ENCODE data around the gene ENOPH1. TPM values are rescaled to one million over a fixed set of nuclear protein-coding genes. Genes with fewer than 3 reads are reported as not detected.

The ENOPH1 gene
- total and polyA plus RNA-seq, 2 of the 13 experiments (the other 11 are each of a cell fraction or from before 2014, with no cell fraction given): 15.5 to 64.3 TPM

DNA sequence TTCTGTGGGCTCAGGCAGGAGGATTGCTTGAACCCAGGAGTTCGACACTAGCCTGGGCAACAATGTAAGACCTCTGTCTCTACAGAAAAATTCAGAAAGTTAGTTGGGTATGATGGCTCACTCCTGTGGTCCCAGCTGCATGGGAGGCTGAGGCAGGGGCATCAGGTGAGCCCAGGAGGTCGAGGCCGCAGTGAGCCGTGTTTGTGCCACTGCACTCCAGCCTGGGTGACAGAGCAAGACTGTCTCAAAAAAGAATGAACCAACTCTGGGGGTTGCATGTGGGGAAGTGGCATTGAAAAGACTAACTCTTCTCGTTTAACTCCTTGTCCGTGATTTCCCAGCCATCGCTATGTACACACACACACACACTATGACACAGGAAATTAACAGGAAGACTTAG, 26.9 kb downstream of the ENOPH1 start:
- Histone ChIP-seq H3K9ac (ENCODE audit: insufficient read depth, low read depth, low read length) (no peak overlapping the region), H3K36me3 (replicated peaks in 1 of 2; ENCODE audit: control insufficient read depth in 1 of 2, insufficient read depth in 2 of 2, low read length in 2 of 2) (peaks cover 11 to 56% of the 10 kb centered on the region in 2 experiments; a peak in 4 of 5 replicates), H2AFZ (ENCODE audit: low read length) (no peak overlapping the region), H4K20me1 (ENCODE audit: insufficient read depth, low read length) (no peaks in the 10 kb centered on the region), H3K4me3 (replicated peaks in 1 of 3; ENCODE audit: insufficient read depth in 1 of 3, low read depth in 2 of 3, low read length in 3 of 3) (no peak overlapping the region), H3K4me1 (ENCODE audit: insufficient read depth, low read length) (no peaks in the 10 kb centered on the region), H3K27me3 (ENCODE audit: control insufficient read depth in 1 of 2, insufficient read depth in 2 of 2, low read length in 2 of 2) (no peaks in the 10 kb centered on the region), H3K79me2 (ENCODE audit: insufficient read depth, low read length) (no peaks in the 10 kb centered on the region), H3K27ac (ENCODE audit: extremely low read length, insufficient read depth, low read length) (no peak overlapping the region), H3K4me2 (ENCODE audit: low read depth, low read length) (no peak overlapping the region), H3K9me3 (ENCODE audit: low read length) (no peaks in the 10 kb centered on the region)
- no peak for TF ChIP-seq SMC3 (IDR thresholded peaks at IDR 0.05; ENCODE audit: low read length)
- TF ChIP-seq ZSCAN9 (CRISPR knock-in tag; IDR thresholded peaks at IDR 0.05; ENCODE audit: borderline replicate concordance): no peak
- TF ChIP-seq ZNF326 (CRISPR knock-in tag; IDR thresholded peaks at IDR 0.05; ENCODE audit: borderline replicate concordance): no peak
- TF ChIP-seq, protein P1, sequence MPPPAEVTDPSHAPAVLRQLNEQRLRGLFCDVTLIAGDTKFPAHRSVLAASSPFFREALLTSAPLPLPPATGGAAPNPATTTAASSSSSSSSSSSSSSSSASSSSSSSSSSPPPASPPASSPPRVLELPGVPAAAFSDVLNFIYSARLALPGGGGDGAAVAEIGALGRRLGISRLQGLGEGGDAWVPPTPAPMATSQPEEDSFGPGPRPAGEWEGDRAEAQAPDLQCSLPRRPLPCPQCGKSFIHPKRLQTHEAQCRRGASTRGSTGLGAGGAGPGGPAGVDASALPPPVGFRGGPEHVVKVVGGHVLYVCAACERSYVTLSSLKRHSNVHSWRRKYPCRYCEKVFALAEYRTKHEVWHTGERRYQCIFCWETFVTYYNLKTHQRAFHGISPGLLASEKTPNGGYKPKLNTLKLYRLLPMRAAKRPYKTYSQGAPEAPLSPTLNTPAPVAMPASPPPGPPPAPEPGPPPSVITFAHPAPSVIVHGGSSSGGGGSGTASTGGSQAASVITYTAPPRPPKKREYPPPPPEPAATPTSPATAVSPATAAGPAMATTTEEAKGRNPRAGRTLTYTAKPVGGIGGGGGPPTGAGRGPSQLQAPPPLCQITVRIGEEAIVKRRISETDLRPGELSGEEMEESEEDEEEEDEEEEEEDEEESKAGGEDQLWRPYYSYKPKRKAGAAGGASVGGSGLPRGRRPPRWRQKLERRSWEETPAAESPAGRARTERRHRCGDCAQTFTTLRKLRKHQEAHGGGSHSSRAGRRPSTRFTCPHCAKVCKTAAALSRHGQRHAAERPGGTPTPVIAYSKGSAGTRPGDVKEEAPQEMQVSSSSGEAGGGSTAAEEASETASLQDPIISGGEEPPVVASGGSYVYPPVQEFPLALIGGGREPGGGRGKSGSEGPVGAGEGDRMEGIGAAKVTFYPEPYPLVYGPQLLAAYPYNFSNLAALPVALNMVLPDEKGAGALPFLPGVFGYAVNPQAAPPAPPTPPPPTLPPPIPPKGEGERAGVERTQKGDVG (CRISPR knock-in tag; IDR thresholded peaks at IDR 0.05; ENCODE audit: borderline replicate concordance): no peak
- TF ChIP-seq, protein P2, sequence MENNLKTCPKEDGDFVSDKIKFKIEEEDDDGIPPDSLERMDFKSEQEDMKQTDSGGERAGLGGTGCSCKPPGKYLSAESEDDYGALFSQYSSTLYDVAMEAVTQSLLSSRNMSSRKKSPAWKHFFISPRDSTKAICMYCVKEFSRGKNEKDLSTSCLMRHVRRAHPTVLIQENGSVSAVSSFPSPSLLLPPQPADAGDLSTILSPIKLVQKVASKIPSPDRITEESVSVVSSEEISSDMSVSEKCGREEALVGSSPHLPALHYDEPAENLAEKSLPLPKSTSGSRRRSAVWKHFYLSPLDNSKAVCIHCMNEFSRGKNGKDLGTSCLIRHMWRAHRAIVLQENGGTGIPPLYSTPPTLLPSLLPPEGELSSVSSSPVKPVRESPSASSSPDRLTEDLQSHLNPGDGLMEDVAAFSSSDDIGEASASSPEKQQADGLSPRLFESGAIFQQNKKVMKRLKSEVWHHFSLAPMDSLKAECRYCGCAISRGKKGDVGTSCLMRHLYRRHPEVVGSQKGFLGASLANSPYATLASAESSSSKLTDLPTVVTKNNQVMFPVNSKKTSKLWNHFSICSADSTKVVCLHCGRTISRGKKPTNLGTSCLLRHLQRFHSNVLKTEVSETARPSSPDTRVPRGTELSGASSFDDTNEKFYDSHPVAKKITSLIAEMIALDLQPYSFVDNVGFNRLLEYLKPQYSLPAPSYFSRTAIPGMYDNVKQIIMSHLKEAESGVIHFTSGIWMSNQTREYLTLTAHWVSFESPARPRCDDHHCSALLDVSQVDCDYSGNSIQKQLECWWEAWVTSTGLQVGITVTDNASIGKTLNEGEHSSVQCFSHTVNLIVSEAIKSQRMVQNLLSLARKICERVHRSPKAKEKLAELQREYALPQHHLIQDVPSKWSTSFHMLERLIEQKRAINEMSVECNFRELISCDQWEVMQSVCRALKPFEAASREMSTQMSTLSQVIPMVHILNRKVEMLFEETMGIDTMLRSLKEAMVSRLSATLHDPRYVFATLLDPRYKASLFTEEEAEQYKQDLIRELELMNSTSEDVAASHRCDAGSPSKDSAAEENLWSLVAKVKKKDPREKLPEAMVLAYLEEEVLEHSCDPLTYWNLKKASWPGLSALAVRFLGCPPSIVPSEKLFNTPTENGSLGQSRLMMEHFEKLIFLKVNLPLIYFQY (CRISPR knock-in tag; IDR thresholded peaks at IDR 0.05; ENCODE audit: borderline replicate concordance): no peak
- TF ChIP-seq ZZZ3 (CRISPR knock-in tag; IDR thresholded peaks at IDR 0.05; ENCODE audit: borderline replicate concordance): no peak
- TF ChIP-seq ZBTB7A (CRISPR knock-in tag; IDR thresholded peaks at IDR 0.05): no peak
- TF ChIP-seq ZMYM3 (CRISPR knock-in tag; IDR thresholded peaks at IDR 0.05): no peak
- no peak for TF ChIP-seq MLX (CRISPR knock-in tag; IDR thresholded peaks at IDR 0.05)
- 95% methylated on average over 6 of the region's 7 CpGs for WGBS (ENCODE audit: low lambda C conversion rate)
- CTCF ChIA-PET (ENCODE audit: low intra/inter-chr PET ratio, low total read pairs): no interaction called here
- DNase-seq (ENCODE audit: low spot score): no peak
- FAIRE-seq: no peak
- no peak for ATAC-seq
- no TSS peak for BruUV-seq (replicated peaks)
- intact Hi-C loops (cut with micrococcal nuclease; ENCODE audit: unreplicated experiment): no loop called here
- in situ Hi-C loops (cut with HindIII; ENCODE audit: extremely low pct_ligation_motif_present, low pct_unique_long_range_greater_than_20kb): no loop called here
- POLR2A ChIA-PET: no interaction called here
